Tibial nerve (tissue), 4 donors: ENCODE results near the gene SOWAHA. TPM values are rescaled to one million over a fixed set of nuclear protein-coding genes. Genes with fewer than 3 reads are reported as not detected.

Experiments
- DNase-seq, 2 donors: peaks; one replicate each; pipeline ENCODE4 v3.0.0-alpha.2; 2019; ENCODE audit warnings: low spot score in 2 of 2
- H3K27ac ChIP-seq, 4 donors: fragments of 200-600 bp; sonication (generic) in 3 of 4; one replicate each; pipeline ENCODE4 v1.5.1; 2017 to 2019; ENCODE audit warnings: mild to moderate bottlenecking in 1 of 4
- H3K27me3 ChIP-seq, 2 donors: fragments of 200-600 bp; sonication (generic) in 1 of 2; one replicate each; pipeline versions ENCODE4 v1.5.1 to v1.6.0; 2017 to 2019
- H3K36me3 ChIP-seq, 3 donors: fragments of 200-600 bp; sonication (generic); one replicate each; pipeline ENCODE4 v1.5.1; 2018 to 2019
- H3K4me1 ChIP-seq, 4 donors: fragments of 200-600 bp; sonication (generic) in 3 of 4; one replicate each; pipeline ENCODE4 v1.5.1; 2017 to 2019
- H3K4me3 ChIP-seq, 4 donors: fragments of 200-600 bp; sonication (generic) in 3 of 4; one replicate each; pipeline ENCODE4 v1.5.1; 2017 to 2019; ENCODE audit warnings: mild to moderate bottlenecking in 1 of 4, moderate library complexity in 1 of 4
- H3K9me3 ChIP-seq, 4 donors: fragments of 200-600 bp; sonication (generic) in 3 of 4; one replicate each; pipeline ENCODE4 v1.5.1; 2017 to 2019
- EP300 ChIP-seq, 2 donors: sonication (generic); formaldehyde crosslinking; IDR thresholded peaks; one replicate each; pipeline ENCODE4 v1.6.1; 2017; ENCODE audit warnings: antibody characterized with exemption in 2 of 2, mild to moderate bottlenecking in 1 of 2
- POLR2A ChIP-seq, 2 donors: fragments of 450-650 bp; IDR thresholded peaks; one replicate each; pipeline ENCODE4 v1.6.1; 2017; ENCODE audit warnings: antibody characterized with exemption in 2 of 2, mild to moderate bottlenecking in 2 of 2, moderate library complexity in 2 of 2
- WGBS, 2 donors: methylation state at CpG; one replicate each; pipeline ENCODE4 v1.1.5; 2018; 5-methylcytosine and 5-hydroxymethylcytosine counted together
- total RNA-seq, 4 donors: library from RNA; depleted of rRNA; stranded (reverse); fragments of >200 nt; gene quantifications; one replicate each; pipeline ENCODE4 v1.1.0, GENCODE V29; 2016
- TF ChIP-seq, protein P1 (sequence below), 5 experiments: fragments of 200-600 bp in 3 of 5; fragments of 450-650 bp in 2 of 5; sonication (generic) in 3 of 5; IDR thresholded peaks; one replicate each; pipeline ENCODE4 v1.5.1; 2016 to 2019; ENCODE audit warnings: antibody characterized with exemption in 5 of 5, mild to moderate bottlenecking in 3 of 5, moderate library complexity in 2 of 5

The SOWAHA gene
- total RNA-seq, 4 donors from 2014 or later = 0.44 to 2.9 (median 0.99) TPM

DNA sequence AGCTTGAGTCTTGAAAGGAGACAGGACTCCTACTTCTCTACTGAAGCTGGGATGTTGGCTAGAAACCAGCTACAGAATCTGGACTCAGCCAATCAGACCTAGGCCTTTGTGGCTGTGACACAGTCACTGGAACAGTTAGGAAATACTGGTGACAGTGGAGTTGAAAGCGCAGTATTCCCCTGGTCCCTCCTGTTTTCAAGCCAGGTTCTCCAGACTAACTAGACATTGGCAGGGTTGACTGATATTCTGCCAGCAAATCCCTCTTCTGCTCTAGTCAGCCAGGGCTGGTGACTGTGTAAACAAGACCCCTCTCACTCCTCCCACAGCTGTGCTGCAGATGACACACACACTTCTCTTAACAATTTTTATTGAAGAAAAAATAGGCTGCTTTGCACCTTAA, 8.7 kb downstream of the SOWAHA start:
- H3K27me3 ChIP-seq = peaks cover 0 to 56% of the 10 kb centered on the region in 2 donors
- no peak overlapping the region for H3K4me3 ChIP-seq
- H3K27ac ChIP-seq = peak overlapping the region in 2 of 4 donors; percentile 47 to 57
- H3K4me1 ChIP-seq = peaks cover 0 to 61% (median 25%) of the 10 kb centered on the region in 4 donors
- 73 to 76% methylated on average over 1 of the region's 1 CpG for WGBS, 2 donors
- H3K9me3 ChIP-seq = no peaks in the 10 kb centered on the region
- DNase-seq = no peak
- H3K36me3 ChIP-seq = peaks cover 0 to 14% (median 0%) of the 10 kb centered on the region in 3 donors
- TF ChIP-seq, protein P1, sequence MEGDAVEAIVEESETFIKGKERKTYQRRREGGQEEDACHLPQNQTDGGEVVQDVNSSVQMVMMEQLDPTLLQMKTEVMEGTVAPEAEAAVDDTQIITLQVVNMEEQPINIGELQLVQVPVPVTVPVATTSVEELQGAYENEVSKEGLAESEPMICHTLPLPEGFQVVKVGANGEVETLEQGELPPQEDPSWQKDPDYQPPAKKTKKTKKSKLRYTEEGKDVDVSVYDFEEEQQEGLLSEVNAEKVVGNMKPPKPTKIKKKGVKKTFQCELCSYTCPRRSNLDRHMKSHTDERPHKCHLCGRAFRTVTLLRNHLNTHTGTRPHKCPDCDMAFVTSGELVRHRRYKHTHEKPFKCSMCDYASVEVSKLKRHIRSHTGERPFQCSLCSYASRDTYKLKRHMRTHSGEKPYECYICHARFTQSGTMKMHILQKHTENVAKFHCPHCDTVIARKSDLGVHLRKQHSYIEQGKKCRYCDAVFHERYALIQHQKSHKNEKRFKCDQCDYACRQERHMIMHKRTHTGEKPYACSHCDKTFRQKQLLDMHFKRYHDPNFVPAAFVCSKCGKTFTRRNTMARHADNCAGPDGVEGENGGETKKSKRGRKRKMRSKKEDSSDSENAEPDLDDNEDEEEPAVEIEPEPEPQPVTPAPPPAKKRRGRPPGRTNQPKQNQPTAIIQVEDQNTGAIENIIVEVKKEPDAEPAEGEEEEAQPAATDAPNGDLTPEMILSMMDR (IDR thresholded peaks at IDR 0.05) = no peak
- TF ChIP-seq POLR2A (IDR thresholded peaks at IDR 0.05) = no peak
- no peak for TF ChIP-seq EP300 (IDR thresholded peaks at IDR 0.05)

DNA sequence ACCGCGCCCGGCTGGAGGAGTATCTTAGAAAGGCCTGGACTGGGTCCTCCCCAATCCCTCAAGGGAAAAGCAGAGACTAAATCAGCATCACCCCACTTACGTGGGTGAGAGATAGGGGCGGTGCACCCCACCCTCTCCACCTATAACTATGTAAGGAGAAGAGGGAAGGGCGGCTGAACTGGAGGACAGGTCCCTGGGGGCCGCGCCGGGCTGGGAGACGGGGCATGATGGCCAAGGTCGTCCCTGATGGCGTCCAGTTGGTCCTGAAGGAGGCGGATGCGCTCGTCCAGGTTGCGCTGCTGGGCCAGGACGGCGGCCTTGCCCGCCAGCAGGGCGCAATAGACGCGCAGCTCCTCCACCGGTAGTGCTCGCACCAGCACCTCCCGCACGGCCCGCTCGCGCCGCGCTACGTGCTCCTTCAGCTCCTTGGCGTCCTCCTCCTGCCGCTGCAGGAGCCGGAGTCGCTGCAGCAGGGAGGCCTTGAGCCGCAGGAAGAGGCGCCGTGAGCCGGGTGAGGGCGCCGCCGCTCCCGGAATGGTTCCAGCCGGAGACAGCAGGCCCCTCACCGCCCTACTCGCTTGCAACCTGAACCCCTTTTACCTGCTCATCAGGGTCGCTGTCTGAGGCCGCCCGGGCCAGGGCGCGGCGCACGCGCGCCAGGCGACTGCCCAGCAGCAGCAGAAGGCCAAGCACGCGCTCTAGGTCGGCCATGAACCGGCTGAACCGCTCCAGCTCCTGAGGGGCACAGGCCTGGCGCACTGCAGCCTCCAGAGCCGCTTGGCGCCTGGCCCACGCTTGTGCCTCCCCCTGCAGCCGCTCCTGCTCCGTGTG, 9.8 kb downstream of the SOWAHA start:
- H3K9me3 ChIP-seq = no peaks in the 10 kb centered on the region
- peaks cover 0 to 65% (median 25%) of the 10 kb centered on the region in 4 donors for H3K4me1 ChIP-seq
- no peak for DNase-seq
- H3K27me3 ChIP-seq = peaks cover 0 to 65% of the 10 kb centered on the region in 2 donors
- H3K27ac ChIP-seq = peak overlapping the region in 3 of 4 donors; percentile 0 to 90 (median 38)
- H3K36me3 ChIP-seq = peaks cover 0 to 14% (median 0%) of the 10 kb centered on the region in 3 donors
- TF ChIP-seq EP300 (IDR thresholded peaks at IDR 0.05) (no peak), POLR2A (IDR thresholded peaks at IDR 0.05) (no peak)
- TF ChIP-seq, protein P1 (IDR thresholded peaks at IDR 0.05) = no peak
- peak overlapping the region in 2 of 4 donors; percentile 9 to 34 for H3K4me3 ChIP-seq
- 19 to 48% methylated on average over 53 to 64 of the region's 68 CpGs for WGBS, 2 donors

DNA sequence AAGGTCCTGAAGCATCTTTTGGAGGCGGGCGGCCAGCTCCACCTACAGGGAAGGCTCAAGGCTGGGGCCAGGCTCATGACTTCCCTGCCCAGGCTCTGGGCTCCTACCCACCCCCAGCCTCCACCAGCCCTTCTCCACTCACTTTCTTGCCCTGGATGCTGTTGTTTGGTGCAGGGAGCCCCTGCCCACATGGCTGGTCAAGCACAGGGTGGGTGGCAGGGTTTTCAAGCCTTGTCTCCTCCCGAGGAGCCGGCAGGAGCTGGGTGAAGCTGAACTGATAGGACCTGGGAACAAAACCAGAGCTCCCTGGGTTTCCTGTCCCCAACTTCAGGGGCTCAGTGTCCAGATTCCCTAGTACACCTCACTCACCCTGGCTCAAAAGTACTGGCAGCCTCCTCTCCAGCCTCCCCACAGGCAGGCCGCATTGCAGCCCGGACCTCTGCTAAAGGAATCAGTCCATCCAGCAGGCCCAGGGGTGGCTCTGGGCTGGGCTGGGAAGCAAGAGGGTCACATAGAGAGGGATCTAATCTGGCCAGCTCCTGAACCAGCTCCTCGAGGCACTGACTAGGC, 10.5 kb downstream of the SOWAHA start:
- H3K9me3 ChIP-seq = no peaks in the 10 kb centered on the region
- H3K4me3 ChIP-seq = peak overlapping the region in 1 of 4 donors; percentile 34
- WGBS, 2 donors = 80 to 100% methylated on average over 1 to 7 of the region's 7 CpGs
- no peak for TF ChIP-seq EP300 (IDR thresholded peaks at IDR 0.05)
- no peak for TF ChIP-seq POLR2A (IDR thresholded peaks at IDR 0.05)
- no peak for DNase-seq
- H3K36me3 ChIP-seq = peaks cover 0 to 14% (median 0%) of the 10 kb centered on the region in 3 donors
- H3K27ac ChIP-seq = peak overlapping the region in 3 of 4 donors; percentile 0 to 90 (median 38)
- peaks cover 0 to 69% (median 25%) of the 10 kb centered on the region in 4 donors for H3K4me1 ChIP-seq
- H3K27me3 ChIP-seq = peaks cover 0 to 68% of the 10 kb centered on the region in 2 donors

DNA sequence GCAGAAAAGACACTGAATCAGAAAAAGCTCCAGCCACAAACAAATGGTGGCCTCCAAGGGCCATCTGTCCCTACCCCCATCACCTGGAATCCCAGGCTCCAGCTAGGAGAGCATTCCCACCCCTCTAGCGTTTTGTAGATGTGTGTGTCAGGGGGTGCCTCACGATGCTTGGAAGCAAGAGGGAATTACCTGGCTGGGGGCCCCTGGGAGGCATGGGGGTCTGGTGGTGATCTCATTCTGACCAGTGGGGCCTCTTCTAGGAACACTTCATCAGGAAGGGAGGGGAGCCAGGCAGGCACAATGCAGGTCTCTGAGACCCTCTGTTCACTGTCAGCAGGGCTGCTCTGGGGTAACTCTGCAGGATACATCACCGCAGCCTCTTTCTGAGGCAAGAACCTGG, 11.3 kb downstream of the SOWAHA start:
- Histone ChIP-seq H3K4me1 (peaks cover 0 to 70% (median 27%) of the 10 kb centered on the region in 4 donors), H3K4me3 (no peak overlapping the region), H3K27ac (peak overlapping the region in 2 of 4 donors; percentile 38 to 90), H3K36me3 (peaks cover 0 to 14% (median 0%) of the 10 kb centered on the region in 3 donors), H3K9me3 (no peaks in the 10 kb centered on the region), H3K27me3 (peaks cover 0 to 66% of the 10 kb centered on the region in 2 donors)
- WGBS, 2 donors = 90 to 98% methylated on average over 1 to 3 of the region's 3 CpGs
- DNase-seq = no peak
- no peak for TF ChIP-seq POLR2A (IDR thresholded peaks at IDR 0.05)
- no peak for TF ChIP-seq EP300 (IDR thresholded peaks at IDR 0.05)
- TF ChIP-seq, protein P1 (IDR thresholded peaks at IDR 0.05) = no peak

DNA sequence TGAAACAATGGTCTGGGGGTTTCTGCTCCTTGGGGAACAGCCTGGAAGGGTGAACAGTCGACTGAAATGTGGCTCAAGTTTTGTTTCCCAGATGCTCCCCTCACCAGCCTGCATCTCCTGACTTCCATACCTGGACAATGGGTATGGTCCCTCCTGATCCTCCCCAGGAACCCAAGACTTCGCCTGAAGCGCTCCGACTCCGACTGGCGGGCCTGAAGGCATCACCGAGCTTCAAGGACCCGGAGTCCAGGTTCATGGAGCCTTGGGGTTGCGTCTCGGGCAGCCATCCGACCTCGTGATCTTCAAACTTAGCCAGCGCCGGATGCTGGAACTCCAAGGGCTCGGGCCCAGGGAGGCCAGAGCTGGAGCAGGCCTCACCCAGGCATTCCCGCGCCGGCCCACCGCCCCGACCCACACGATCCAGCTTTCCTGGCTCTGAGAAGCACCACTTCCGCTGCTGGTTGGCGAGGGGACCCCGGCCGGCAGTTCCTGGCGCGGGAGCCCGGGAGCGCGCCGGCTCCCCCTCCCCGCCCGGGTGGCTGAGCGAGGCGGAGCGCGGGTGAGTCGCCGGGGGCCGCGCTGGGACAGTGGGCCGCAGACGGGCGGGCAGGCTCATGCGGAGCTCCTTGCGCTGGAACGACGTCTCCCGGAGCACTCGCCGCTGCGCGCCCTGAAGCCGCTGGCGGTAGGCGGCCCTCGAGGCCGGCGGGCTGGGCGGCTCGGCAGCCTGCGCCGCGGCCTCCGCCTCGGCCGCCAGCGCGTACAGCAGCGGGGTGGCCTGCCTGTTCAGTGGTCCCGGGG, 12.1 kb downstream of the SOWAHA start:
- H3K4me1 ChIP-seq = peaks cover 0 to 66% (median 26%) of the 10 kb centered on the region in 4 donors
- WGBS, 2 donors = 32 to 49% methylated on average over 48 to 69 of the region's 71 CpGs

More for the DNA sequence above, 12.1 kb downstream of the SOWAHA start:
- Histone ChIP-seq H3K9me3 (no peaks in the 10 kb centered on the region), H3K27me3 (peaks cover 0 to 65% of the 10 kb centered on the region in 2 donors), H3K36me3 (peaks cover 0 to 14% (median 0%) of the 10 kb centered on the region in 3 donors), H3K27ac (peak overlapping the region in 3 of 4 donors; percentile 46 to 90 (median 56)), H3K4me3 (peak overlapping the region in 3 of 4 donors; percentile 11 to 41 (median 27))
- no peak for DNase-seq
- no peak for TF ChIP-seq EP300 (IDR thresholded peaks at IDR 0.05)
- no peak for TF ChIP-seq POLR2A (IDR thresholded peaks at IDR 0.05)
- TF ChIP-seq, protein P1 (IDR thresholded peaks at IDR 0.05) = no peak
